Ovary (tissue), 3 donors: ENCODE results near the gene SPAG16.

ENCODE experiments used
- CTCF ChIP-seq, 3 donors: fragments of 450-650 bp in 2 of 3; fragments of 200-600 bp in 1 of 3; IDR thresholded peaks; one replicate each; pipeline versions ENCODE4 v1.5.1 to v1.8.0; 2016 to 2022; ENCODE audit warnings: antibody characterized with exemption in 3 of 3, mild to moderate bottlenecking in 1 of 3
- EP300 ChIP-seq: sonication (generic); formaldehyde crosslinking; IDR thresholded peaks from one replicate; pipeline ENCODE4 v1.6.1; 2017; ENCODE audit warnings: antibody characterized with exemption
- POLR2A ChIP-seq: fragments of 450-650 bp; IDR thresholded peaks from one replicate; pipeline ENCODE4 v1.6.1; 2017; ENCODE audit warnings: antibody characterized with exemption, mild to moderate bottlenecking, moderate library complexity
- donor health status: DM: no; HTN: no; CAD: no.

- TF ChIP-seq CTCF (IDR thresholded peaks at IDR 0.05) (no peak), POLR2A (no peak), EP300 (no peak)
Observed at GRCh38 chr2:213336253-213336770, 52.0 kb downstream of the SPAG16 start.
